ENCODE data around the gene PNPT1. TPM values are rescaled to one million over a fixed set of nuclear protein-coding genes. Genes with fewer than 3 reads are reported as not detected.

PNPT1 gene
- total and polyA plus RNA-seq, 3 donors from 2014 or later, result 15.7 to 20.0 (median 16.8) TPM

DNA sequence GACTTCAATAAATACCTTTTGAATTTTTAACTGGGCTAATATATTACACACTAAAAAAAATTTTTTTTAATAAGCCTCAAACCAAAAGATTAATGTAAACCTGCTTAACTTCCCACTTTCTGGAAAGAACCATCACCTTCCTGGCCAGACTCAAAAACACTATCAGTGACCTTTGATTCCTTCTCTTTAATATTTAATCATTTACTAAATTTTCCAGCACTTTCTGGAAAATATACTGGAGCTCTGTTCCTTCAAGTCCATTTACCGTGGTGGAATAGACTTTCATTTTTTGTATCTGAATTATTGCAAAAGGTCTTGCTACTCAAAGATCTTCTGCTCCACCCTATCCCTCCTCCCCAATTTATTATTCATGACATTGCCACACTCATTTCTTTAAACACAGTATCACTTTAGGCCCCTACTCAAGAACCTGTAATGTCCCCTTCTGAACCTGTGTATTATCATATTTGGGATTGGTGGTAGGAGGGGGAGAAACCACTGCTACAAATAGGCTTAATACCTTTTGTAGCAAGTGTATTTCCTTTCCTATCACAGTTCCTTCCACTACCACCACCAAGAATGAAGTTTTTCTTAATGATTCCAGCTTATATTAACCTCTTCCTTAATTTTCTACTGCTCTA, 83.6 kb downstream of the PNPT1 start:
- TF ChIP-seq, protein P1, sequence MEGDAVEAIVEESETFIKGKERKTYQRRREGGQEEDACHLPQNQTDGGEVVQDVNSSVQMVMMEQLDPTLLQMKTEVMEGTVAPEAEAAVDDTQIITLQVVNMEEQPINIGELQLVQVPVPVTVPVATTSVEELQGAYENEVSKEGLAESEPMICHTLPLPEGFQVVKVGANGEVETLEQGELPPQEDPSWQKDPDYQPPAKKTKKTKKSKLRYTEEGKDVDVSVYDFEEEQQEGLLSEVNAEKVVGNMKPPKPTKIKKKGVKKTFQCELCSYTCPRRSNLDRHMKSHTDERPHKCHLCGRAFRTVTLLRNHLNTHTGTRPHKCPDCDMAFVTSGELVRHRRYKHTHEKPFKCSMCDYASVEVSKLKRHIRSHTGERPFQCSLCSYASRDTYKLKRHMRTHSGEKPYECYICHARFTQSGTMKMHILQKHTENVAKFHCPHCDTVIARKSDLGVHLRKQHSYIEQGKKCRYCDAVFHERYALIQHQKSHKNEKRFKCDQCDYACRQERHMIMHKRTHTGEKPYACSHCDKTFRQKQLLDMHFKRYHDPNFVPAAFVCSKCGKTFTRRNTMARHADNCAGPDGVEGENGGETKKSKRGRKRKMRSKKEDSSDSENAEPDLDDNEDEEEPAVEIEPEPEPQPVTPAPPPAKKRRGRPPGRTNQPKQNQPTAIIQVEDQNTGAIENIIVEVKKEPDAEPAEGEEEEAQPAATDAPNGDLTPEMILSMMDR (IDR thresholded peaks at IDR 0.05), result no peak
- no peak for TF ChIP-seq POLR2A (IDR thresholded peaks at IDR 0.05)
- Histone ChIP-seq H3K4me3 (no peak overlapping the region), H3K9me3 (no peaks in the 10 kb centered on the region), H3K27me3 (no peaks in the 10 kb centered on the region), H3K4me1 (no peaks in the 10 kb centered on the region), H3K27ac (no peak overlapping the region), H3K36me3 (ENCODE audit: low read depth, missing control alignments) (no peaks in the 10 kb centered on the region)
- intact Hi-C loops (cut with DNase I; ENCODE audit: low total_unique reads), result no loop called here
- WGBS, 2 donors, result 70 to 74% methylated on average over 1 of the region's 1 CpG
- DNase-seq, result no peak

DNA sequence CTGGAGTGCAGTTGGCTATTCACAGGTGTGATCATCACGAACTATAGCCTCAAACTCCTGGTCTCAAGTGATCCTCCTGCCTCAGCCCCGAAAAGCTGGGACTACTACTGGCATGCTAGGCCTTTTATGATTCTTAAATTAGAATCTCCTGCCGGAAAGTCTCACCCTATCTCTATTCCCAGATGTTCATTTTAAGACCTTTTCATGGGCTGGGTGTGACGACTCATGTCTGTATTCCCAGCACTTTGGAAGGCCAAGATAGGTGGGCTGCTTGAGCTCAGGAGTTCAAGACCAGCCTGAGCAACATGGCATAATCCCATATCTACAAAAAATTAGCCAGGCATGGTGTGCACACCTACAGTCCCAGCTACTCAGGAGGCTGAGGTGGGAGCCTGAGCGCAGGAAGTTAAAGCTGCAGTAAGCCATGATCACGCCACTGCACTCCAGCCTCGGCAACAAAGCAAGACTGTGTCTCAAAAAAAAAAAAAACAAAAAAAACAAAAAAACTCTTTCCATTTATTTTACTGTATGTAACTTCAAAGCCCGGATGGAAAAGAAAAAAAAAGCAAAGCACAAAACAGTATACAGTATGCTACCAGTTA, 84.3 kb downstream of the PNPT1 start:
- WGBS, 2 donors, result 71 to 80% methylated on average over 8 of the region's 8 CpGs
- intact Hi-C loops (cut with DNase I; ENCODE audit: low total_unique reads), result no loop called here

DNA sequence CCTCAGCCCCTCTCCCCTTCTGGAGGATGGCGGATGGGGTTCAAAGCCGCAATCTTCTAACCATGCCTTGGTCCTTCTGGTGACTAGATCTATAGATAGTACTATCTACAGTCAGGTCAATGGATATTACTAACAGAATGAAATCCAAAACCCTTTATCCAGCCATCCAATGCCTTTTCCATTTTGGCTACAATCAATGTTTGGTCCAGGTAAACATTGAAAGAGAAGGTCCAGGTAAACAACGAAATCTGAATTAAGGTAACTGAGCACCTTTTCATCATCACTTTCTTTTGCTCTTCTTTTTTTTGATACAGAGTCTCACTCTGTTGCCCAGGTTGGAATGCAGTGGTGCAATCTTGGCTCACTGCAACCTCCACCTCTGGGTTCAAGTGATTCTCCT, 85.9 kb downstream of the PNPT1 start:
- Histone ChIP-seq H3K4me3 (no peak overlapping the region), H3K27ac (no peak overlapping the region), H3K9me3 (no peaks in the 10 kb centered on the region), H3K27me3 (no peaks in the 10 kb centered on the region), H3K36me3 (ENCODE audit: low read depth, missing control alignments) (no peaks in the 10 kb centered on the region), H3K4me1 (no peaks in the 10 kb centered on the region)
- intact Hi-C loops (cut with DNase I; ENCODE audit: low total_unique reads), result no loop called here
- DNase-seq, result no peak
- WGBS, 2 donors, result 91 to 96% methylated on average over 3 of the region's 3 CpGs
- TF ChIP-seq, protein P1 (IDR thresholded peaks at IDR 0.05), result no peak
- TF ChIP-seq POLR2A (IDR thresholded peaks at IDR 0.05), result no peak

More for the DNA sequence above, 84.3 kb downstream of the PNPT1 start:
- DNase-seq, result no peak
- no peak for TF ChIP-seq POLR2A (IDR thresholded peaks at IDR 0.05)
- TF ChIP-seq, protein P1 (IDR thresholded peaks at IDR 0.05), result no peak
- H3K36me3 ChIP-seq (ENCODE audit: low read depth, missing control alignments), result no peaks in the 10 kb centered on the region
- H3K4me1 ChIP-seq, result no peaks in the 10 kb centered on the region
- no peak overlapping the region for H3K4me3 ChIP-seq
- H3K27ac ChIP-seq, result no peak overlapping the region
- no peaks in the 10 kb centered on the region for H3K9me3 ChIP-seq
- H3K27me3 ChIP-seq, result no peaks in the 10 kb centered on the region

DNA sequence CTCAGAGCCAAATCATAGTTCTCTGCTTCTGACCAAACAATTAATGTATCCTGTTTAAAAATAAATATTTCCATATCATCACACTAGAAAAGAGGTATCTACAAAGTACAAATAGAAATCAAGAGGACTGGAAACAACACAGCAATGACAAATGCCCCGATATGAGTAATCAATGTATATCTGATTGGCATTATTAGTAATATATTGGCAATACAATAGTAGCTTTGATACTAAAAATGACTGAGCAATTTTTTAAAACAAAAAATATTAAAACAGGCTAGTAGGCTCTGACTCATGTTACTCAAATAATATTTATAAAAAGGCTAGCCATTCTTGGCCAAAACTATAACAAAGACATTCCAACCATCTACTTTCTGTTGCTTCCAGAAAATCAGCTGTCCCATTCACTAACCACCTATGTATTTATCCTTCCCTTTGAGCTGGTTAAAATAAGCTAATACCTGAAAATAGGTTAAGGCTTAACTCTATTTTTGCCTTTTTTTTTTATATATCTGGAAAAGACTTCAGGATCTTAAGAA, 89.5 kb downstream of the PNPT1 start:
- intact Hi-C loops (cut with DNase I; ENCODE audit: low total_unique reads), result no loop called here
- Histone ChIP-seq H3K27me3 (no peaks in the 10 kb centered on the region), H3K27ac (no peak overlapping the region), H3K4me3 (no peak overlapping the region), H3K36me3 (ENCODE audit: low read depth, missing control alignments) (no peaks in the 10 kb centered on the region), H3K9me3 (no peaks in the 10 kb centered on the region), H3K4me1 (no peaks in the 10 kb centered on the region)
- WGBS, 2 donors, result 57 to 82% methylated on average over 1 of the region's 1 CpG
- no peak for DNase-seq
- TF ChIP-seq POLR2A (IDR thresholded peaks at IDR 0.05), result no peak
- TF ChIP-seq, protein P1 (IDR thresholded peaks at IDR 0.05), result no peak

All from testis (tissue), 3 donors.